Skeletal muscle tissue (tissue), 4 donors: ENCODE data around the gene LAMB1. TPM values are rescaled to one million over a fixed set of nuclear protein-coding genes. Genes with fewer than 3 reads are reported as not detected.

Experiments
- H3K27ac ChIP-seq: one replicate; pipeline ENCODE4 v1.7.0; 2013; ENCODE audit warnings: mild to moderate bottlenecking, low read depth, low read length, inconsistent platforms
- H3K27me3 ChIP-seq, 3 donors: one replicate each; pipeline ENCODE4 v1.7.0; 2013; ENCODE audit warnings: low read length in 3 of 3; ENCODE audit not compliant: control insufficient read depth in 3 of 3, insufficient read depth in 3 of 3
- H3K36me3 ChIP-seq, 3 donors: one replicate each; pipeline ENCODE4 v1.7.0; 2013; ENCODE audit warnings: low read length in 3 of 3; ENCODE audit not compliant: control insufficient read depth in 3 of 3, insufficient read depth in 3 of 3
- H3K4me1 ChIP-seq, 3 donors: one replicate each; pipeline ENCODE4 v1.7.0; 2013; ENCODE audit warnings: low read length in 3 of 3, mild to moderate bottlenecking in 3 of 3; ENCODE audit not compliant: control insufficient read depth in 3 of 3, insufficient read depth in 3 of 3
- H3K4me3 ChIP-seq, 3 donors: one replicate each; pipeline ENCODE4 v1.7.0; 2013; ENCODE audit warnings: low read length in 3 of 3
- H3K9ac ChIP-seq, 3 donors: one replicate each; pipeline ENCODE4 v1.7.0; 2013; ENCODE audit warnings: low read length in 3 of 3, mild to moderate bottlenecking in 3 of 3, moderate library complexity in 2 of 3, low read depth in 1 of 3
- H3K9me3 ChIP-seq, 3 donors: one replicate each; pipeline ENCODE4 v1.7.0; 2013; ENCODE audit warnings: low read length in 3 of 3; ENCODE audit not compliant: control insufficient read depth in 3 of 3
- total RNA-seq: library from RNA; depleted of rRNA; stranded (reverse); fragments of >200 nt; gene quantifications from one replicate; pipeline ENCODE4 v1.2.3, GENCODE V29; 2014
- donor health status: Osteomylitis.

Gene LAMB1
- total RNA-seq, 1 donor from 2014 or later: 195 TPM

DNA sequence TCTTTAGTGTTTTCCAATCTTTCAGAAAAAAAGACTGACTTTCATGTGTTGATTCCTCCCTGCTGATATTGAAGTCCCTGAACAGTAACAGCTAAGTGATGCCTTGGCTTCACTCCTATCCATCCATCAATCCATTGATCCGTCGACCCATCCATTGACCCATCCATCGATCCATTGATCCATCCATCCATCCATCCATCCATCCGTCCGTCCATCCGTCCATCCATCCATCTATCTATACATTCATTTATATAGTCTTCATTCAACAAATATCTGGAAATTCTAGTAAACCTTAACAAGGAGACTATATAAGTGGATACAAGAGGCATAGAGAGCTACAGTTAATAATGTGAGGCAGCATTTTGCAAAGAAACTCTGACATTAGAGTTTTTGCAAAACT, 21.6 kb upstream of the LAMB1 start:
- no peaks in the 10 kb centered on the region for H3K9me3 ChIP-seq
- H3K9ac ChIP-seq: no peak overlapping the region
- no peak overlapping the region for H3K27ac ChIP-seq
- no peaks in the 10 kb centered on the region for H3K36me3 ChIP-seq
- H3K4me3 ChIP-seq: no peak overlapping the region
- H3K4me1 ChIP-seq: no peaks in the 10 kb centered on the region
- no peaks in the 10 kb centered on the region for H3K27me3 ChIP-seq

DNA sequence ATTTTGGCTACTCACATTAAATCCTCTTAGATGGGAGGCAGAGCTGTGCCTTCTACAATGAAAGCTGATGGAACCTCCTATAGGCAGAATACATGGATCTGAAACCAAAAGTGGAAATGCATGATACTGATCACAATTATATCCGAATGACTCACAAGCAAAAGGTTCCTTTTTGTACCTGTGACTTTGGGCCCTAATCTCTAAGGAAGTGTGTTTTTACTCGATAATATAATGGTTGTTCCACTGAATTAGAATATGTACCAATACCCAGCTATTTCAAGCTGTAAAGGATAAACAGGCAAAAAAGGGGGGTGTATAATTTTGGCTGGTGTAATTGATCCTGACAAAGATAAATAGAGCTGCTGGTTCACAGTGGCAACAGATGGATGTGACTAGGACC, 17.6 kb upstream of the LAMB1 start:
- Histone ChIP-seq H3K9me3 (no peaks in the 10 kb centered on the region), H3K27ac (no peak overlapping the region), H3K4me1 (no peaks in the 10 kb centered on the region), H3K36me3 (no peaks in the 10 kb centered on the region), H3K9ac (no peak overlapping the region), H3K4me3 (no peak overlapping the region), H3K27me3 (no peaks in the 10 kb centered on the region)

GRCh38 chr7:108018668-108019067, 15.7 kb upstream of the LAMB1 start:
- no peaks in the 10 kb centered on the region for H3K4me1 ChIP-seq
- H3K27me3 ChIP-seq: no peaks in the 10 kb centered on the region
- no peak overlapping the region for H3K9ac ChIP-seq
- no peak overlapping the region for H3K27ac ChIP-seq
- H3K9me3 ChIP-seq: no peaks in the 10 kb centered on the region
- no peak overlapping the region for H3K4me3 ChIP-seq
- no peaks in the 10 kb centered on the region for H3K36me3 ChIP-seq

GRCh38 chr7:108017776-108018151, 14.8 kb upstream of the LAMB1 start:
- no peaks in the 10 kb centered on the region for H3K36me3 ChIP-seq
- H3K9ac ChIP-seq: no peak overlapping the region
- no peak overlapping the region for H3K27ac ChIP-seq
- H3K4me3 ChIP-seq: no peak overlapping the region
- H3K27me3 ChIP-seq: no peaks in the 10 kb centered on the region
- H3K9me3 ChIP-seq: no peaks in the 10 kb centered on the region
- H3K4me1 ChIP-seq: no peaks in the 10 kb centered on the region

DNA sequence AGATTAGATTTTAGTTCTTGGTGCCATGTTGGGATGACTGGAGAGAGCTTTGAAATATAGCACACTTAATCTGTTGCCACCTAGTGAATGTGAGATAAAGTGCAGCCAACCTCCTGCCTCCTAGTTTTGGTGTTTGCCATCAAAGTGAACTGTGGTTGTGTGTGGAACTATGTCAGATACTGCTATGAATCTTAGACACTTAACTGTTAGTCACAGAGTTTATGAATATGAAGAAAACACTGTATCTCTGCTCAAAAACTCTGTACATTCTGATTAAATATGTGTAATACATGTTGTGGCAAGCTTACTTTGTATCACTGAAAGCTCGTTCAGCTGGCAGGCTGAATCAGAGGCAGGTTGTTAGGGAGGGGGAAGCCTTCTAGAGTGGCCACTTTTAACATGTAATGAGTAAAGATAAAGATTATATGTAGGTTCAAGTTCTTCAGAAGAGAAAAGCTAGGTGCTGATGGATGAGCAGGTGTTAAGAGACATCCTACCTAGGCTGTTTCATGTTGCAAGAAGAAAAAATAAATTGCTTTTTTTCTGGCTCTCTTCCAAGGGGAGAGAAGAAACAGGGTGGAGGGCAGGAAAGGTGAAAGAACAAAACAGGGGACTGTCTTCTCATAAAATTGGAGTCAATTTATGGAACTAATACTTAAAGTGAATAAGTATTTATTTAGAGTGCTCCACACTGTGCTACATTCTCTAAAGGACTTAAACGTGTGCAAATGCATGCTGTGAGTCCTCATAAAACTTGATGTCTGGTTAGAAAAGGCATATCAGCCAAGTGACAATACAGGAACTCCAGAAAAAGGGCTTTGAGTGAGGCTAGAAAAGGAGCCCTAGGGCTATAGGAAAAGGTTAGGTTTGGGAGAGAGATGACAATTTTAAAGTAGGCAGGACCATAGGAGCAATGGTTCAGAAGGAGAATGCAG, 14.1 kb upstream of the LAMB1 start:
- no peak overlapping the region for H3K9ac ChIP-seq
- no peaks in the 10 kb centered on the region for H3K9me3 ChIP-seq
- no peaks in the 10 kb centered on the region for H3K4me1 ChIP-seq
- H3K36me3 ChIP-seq: no peaks in the 10 kb centered on the region
- no peaks in the 10 kb centered on the region for H3K27me3 ChIP-seq
- H3K4me3 ChIP-seq: no peak overlapping the region
- no peak overlapping the region for H3K27ac ChIP-seq

GRCh38 chr7:108015740-108016139, 12.8 kb upstream of the LAMB1 start:
- no peaks in the 10 kb centered on the region for H3K4me1 ChIP-seq
- no peaks in the 10 kb centered on the region for H3K9me3 ChIP-seq
- no peaks in the 10 kb centered on the region for H3K27me3 ChIP-seq
- no peak overlapping the region for H3K4me3 ChIP-seq
- H3K9ac ChIP-seq: no peak overlapping the region
- no peak overlapping the region for H3K27ac ChIP-seq
- no peaks in the 10 kb centered on the region for H3K36me3 ChIP-seq

GRCh38 chr7:108014747-108015682, 12.1 kb upstream of the LAMB1 start:
- Histone ChIP-seq H3K9me3 (no peaks in the 10 kb centered on the region), H3K4me1 (no peaks in the 10 kb centered on the region), H3K36me3 (no peaks in the 10 kb centered on the region), H3K4me3 (no peak overlapping the region), H3K9ac (peak overlapping the region in 1 of 3 donors; percentile 16), H3K27me3 (no peaks in the 10 kb centered on the region), H3K27ac (no peak overlapping the region)

DNA sequence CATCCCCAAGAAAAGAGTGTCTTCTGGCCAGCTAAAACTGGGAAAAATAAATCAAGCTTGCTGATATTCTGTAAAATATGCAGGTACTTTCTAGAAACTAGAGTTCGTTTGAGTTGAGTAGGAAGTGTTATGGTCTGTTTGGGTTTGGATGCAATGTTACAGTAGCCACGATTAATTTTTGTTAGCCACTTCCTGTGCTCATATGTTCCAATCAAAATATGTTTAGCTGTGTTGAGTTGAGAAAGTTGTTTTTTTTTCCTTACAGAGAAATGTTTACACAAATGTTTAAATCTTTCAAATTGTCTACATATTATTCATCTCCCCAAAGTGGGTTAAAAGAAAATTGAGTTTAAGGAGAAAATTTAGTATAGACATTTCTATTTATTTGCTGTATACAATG, 11.3 kb upstream of the LAMB1 start:
- Histone ChIP-seq H3K4me1 (no peaks in the 10 kb centered on the region), H3K9me3 (no peaks in the 10 kb centered on the region), H3K27me3 (no peaks in the 10 kb centered on the region), H3K27ac (no peak overlapping the region), H3K9ac (no peak overlapping the region), H3K4me3 (no peak overlapping the region), H3K36me3 (no peaks in the 10 kb centered on the region)

DNA sequence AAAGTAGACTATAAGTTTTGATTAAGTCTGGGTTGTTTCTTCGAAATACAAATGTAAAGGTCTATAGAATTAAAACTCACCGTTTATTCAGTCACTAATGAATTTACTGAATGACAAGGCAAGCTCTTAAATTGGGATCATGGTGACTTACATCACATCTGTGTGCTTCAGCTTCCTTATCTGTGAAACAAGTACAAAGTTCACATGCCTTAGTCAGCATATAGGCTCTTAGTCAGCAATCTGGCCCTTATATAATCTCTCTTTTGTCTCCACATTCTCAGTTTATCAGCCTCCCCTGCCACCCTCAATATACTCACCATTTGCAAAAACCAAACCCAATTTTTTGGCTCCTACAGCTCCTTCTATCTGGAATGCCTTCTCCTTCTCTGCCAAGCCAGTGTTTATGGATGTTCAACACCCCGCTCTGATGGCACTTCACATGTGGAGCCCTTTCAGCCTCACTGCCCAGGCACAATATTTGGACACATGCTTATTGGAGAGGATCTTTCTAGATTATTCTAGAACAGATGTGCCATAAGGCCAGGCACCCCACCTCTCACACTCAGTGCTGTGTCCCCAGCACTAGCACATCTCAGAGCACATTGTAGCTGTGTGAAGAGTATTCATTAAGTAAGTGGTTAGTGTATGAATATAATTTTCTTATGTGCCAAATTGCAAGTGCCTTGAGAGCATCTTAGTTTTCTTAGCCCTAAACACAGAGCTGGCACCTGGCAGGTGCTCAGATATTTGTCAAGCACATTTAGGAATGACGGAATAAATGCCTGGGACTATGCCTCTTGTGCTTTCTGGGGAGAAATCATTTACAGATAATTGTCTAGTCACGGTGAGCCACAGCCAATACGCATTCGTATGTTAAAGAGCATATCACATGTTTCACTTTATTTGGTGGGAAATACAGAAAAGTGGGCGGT, 9.8 kb upstream of the LAMB1 start:
- Histone ChIP-seq H3K4me3 (no peak overlapping the region), H3K4me1 (no peaks in the 10 kb centered on the region), H3K36me3 (no peaks in the 10 kb centered on the region), H3K9me3 (no peaks in the 10 kb centered on the region), H3K27me3 (no peaks in the 10 kb centered on the region), H3K27ac (no peak overlapping the region), H3K9ac (no peak overlapping the region)
